Heart left ventricle (tissue), 13 donors: ENCODE data around the gene SNAP25.

ENCODE experiments used
- CTCF ChIP-seq, 12 donors: fragments of 200-600 bp; sonication (generic) in 4 of 12; IDR thresholded peaks; one replicate each; pipeline versions ENCODE4 v1.5.0 to v1.8.0; 2018 to 2022; ENCODE audit warnings: antibody characterized with exemption in 12 of 12, mild to moderate bottlenecking in 5 of 12
- POLR2A ChIP-seq, 2 donors: fragments of 450-650 bp; IDR thresholded peaks; one replicate each; pipeline ENCODE4 v1.6.1; 2017; ENCODE audit warnings: antibody characterized with exemption in 2 of 2, mild to moderate bottlenecking in 2 of 2, moderate library complexity in 2 of 2
- donor health status: ischemic (EF 13 %, LVEDD 7.1; RV severe dilation, severe dysfunction).
- donor health status: DM: no; HTN: yes; CAD: no.
- donor health status: DM: no; HTN: no; CAD: no.
- donor health status: ischemic (EF 25% LVEDD 6.9; RV normal size, moderate dysfunction).
- donor health status: ischemic (EF 25% LVEDD 5.7; RV mildly dilated, moderate dysfunction).
- donor health status: ischemic (EF 35%, LVEDD 5.7; RV mildly dilated, moderate dysfunction).
- donor health status: nonischemic (EF 11% LVEDD 7.7; RV severe dilation, severe dysfunction).
- donor health status: DM: yes; HTN: yes; CAD: no.
- donor health status: PGD.
- donor health status: ischemic (EF 29% LVEDD 5.4; RV normal size, mild dysfunction).
- donor health status: nonischemic (EF 23%, LVEDD 6.1; RV moderate dilation, normal function).

GRCh38 chr20:10297684-10298240 lies 79.1 kb downstream of the SNAP25 start:
- TF ChIP-seq CTCF (IDR thresholded peaks at IDR 0.05) (no peak), POLR2A (IDR thresholded peaks at IDR 0.05) (no peak)
